ENCODE results near the gene STXBP2.

DNA sequence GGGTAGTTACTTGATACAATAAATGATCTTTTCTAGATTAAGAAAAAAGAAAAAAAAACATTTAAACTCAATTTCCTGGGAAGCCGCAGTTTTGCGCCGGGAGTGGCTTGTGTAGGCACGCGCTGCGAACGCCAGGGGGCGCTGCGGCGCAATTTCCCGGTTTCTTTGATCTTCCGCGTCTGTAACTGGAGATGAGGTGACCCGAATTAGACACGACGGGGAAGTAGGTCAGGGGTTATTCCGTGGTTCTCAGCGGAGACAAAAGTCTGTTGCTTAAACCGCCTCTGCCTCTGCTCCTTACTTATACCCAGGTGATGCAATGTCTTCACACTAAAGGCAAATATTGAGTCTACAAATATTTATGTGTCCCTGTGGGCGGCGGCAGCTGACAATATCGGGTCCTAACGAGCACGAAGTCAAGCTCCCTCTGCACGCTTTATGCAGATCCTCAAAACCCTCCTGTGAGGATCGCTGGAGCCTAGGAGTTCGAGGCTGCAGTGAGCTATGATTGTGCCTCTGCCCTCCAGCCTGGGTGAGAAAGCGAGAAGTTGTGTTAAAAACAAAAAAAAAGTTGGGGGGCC, 15.2 kb downstream of the STXBP2 start:
- TF ChIP-seq POLR2AphosphoS5 (IDR thresholded peaks at IDR 0.05; ENCODE audit: borderline replicate concordance, low read depth, low read length) (no peak), EZH2 (IDR thresholded peaks at IDR 0.05) (no peak)
